HepG2 (cell line): ENCODE measurements around the gene SDHAF1. TPM values are rescaled to one million over a fixed set of nuclear protein-coding genes. Genes with fewer than 3 reads are reported as not detected.

Experiments used
- BCL3 ChIP-seq: sonication (generic); formaldehyde crosslinking; IDR thresholded peaks from 2 replicates; pipeline ENCODE4 v1.5.1; 2020; ENCODE audit warnings: mild to moderate bottlenecking, missing genetic modification reagents, moderate library complexity
- CEBPG ChIP-seq: IDR thresholded peaks from 2 replicates; pipeline ENCODE4 v1.6.1; 2016
- DNMT3B ChIP-seq: conservative IDR thresholded peaks from 2 replicates; pipeline ENCODE4 v1.6.1; 2016; ENCODE audit warnings: missing biosample characterization, control low read depth
- E2F2 ChIP-seq: sonication (generic); formaldehyde crosslinking; IDR thresholded peaks from 2 replicates; pipeline ENCODE4 v1.4.0; 2020; ENCODE audit warnings: missing genetic modification reagents, borderline replicate concordance
- ELK4 ChIP-seq: sonication (generic); formaldehyde crosslinking; IDR thresholded peaks from 2 replicates; pipeline ENCODE4 v1.9.0; 2021; ENCODE audit warnings: missing genetic modification reagents, borderline replicate concordance
- FOSL1 ChIP-seq: sonication (generic); formaldehyde crosslinking; IDR thresholded peaks from 2 replicates; pipeline ENCODE4 v1.9.0; 2021; ENCODE audit warnings: missing genetic modification reagents, borderline replicate concordance
- KDM6A ChIP-seq: IDR thresholded peaks from 2 replicates; pipeline ENCODE4 v1.6.1; 2016; ENCODE audit warnings: low read depth
- PRDM15 ChIP-seq: sonication (generic); formaldehyde crosslinking; IDR thresholded peaks from 2 replicates; pipeline ENCODE4 v1.4.0; 2020; ENCODE audit warnings: missing genetic modification reagents
- STAT6 ChIP-seq: sonication (generic); formaldehyde crosslinking; IDR thresholded peaks from 2 replicates; pipeline ENCODE4 v1.4.0; 2020; ENCODE audit warnings: missing genetic modification reagents, mild to moderate bottlenecking, borderline replicate concordance
- ZNF224 ChIP-seq: sonication (generic); formaldehyde crosslinking; IDR thresholded peaks from 2 replicates; pipeline ENCODE4 v1.5.0; 2020; ENCODE audit warnings: mild to moderate bottlenecking, missing genetic modification reagents
- ZNF512B ChIP-seq: sonication (generic); formaldehyde crosslinking; IDR thresholded peaks from 2 replicates; pipeline ENCODE4 v1.5.1; 2020; ENCODE audit warnings: missing genetic modification reagents, mild to moderate bottlenecking, borderline replicate concordance
- ZNF773 ChIP-seq: sonication (generic); formaldehyde crosslinking; IDR thresholded peaks from 2 replicates; pipeline ENCODE4 v1.4.0; 2020; ENCODE audit warnings: missing genetic modification reagents, borderline replicate concordance
- ZSCAN5A ChIP-seq: sonication (generic); formaldehyde crosslinking; IDR thresholded peaks from 2 replicates; pipeline ENCODE4 v1.8.0; 2022; ENCODE audit warnings: mild to moderate bottlenecking, missing genetic modification reagents, borderline replicate concordance
- polyA plus RNA-seq, 8 experiments: library from polyadenylated mRNA; depleted of rRNA in 3 of 8; stranded (reverse) in 7 of 8; unstranded in 1 of 8; fragments of >200 nt; fragmentation: Illumina TruSeq in 4 of 8; extraction: Trizol in 4 of 8; gene quantifications; 2 replicates each; pipeline versions ENCODE4 v1.2.1 to v1.2.3, GENCODE V29; 2011 to 2016; ENCODE audit warnings: low read depth in 4 of 8, missing spikeins in 1 of 8, mixed read lengths in 1 of 8; ENCODE audit not compliant: insufficient read depth in 1 of 8
- total RNA-seq, 5 experiments: library from RNA; depleted of rRNA; stranded (reverse); fragments of >200 nt; fragmentation: Illumina TruSeq; extraction: Trizol; gene quantifications; 2 replicates each; pipeline ENCODE4 v1.2.3, GENCODE V29; 2016; ENCODE audit warnings: low read depth in 1 of 5

The SDHAF1 gene
- total and polyA plus RNA-seq, 2 of the 13 experiments (the other 11 are each of a cell fraction or from before 2014, with no cell fraction given) = 17.8 to 22.8 TPM

GRCh38 chr19:36008336-36008978, 13.5 kb downstream of the SDHAF1 start, which contains the start of gene SYNE4 (continued):
- TF ChIP-seq ZNF773 (no peak), E2F2 (CRISPR knock-in tag) (no peak), ZSCAN5A (no peak), ZNF512B (CRISPR knock-in tag) (no peak), PRDM15 (CRISPR knock-in tag) (0 out of 2 replicates have a peak, but pooled peaks have one; percentile 21), BCL3 (CRISPR knock-in tag) (0 out of 2 replicates have a peak, but pooled peaks have one; percentile 46), ELK4 (CRISPR knock-in tag) (no peak), ZNF224 (no peak), KDM6A (CRISPR knock-in tag) (no peak), CEBPG (no peak), STAT6 (no peak), FOSL1 (CRISPR knock-in tag) (no peak), DNMT3B (no peak)
